ENCODE results near the gene NTSR1. TPM values are rescaled to one million over a fixed set of nuclear protein-coding genes. Genes with fewer than 3 reads are reported as not detected.

The NTSR1 gene
- total and polyA plus RNA-seq, 8 donors: 0.03 to 3.5 (median 0.12) TPM

DNA sequence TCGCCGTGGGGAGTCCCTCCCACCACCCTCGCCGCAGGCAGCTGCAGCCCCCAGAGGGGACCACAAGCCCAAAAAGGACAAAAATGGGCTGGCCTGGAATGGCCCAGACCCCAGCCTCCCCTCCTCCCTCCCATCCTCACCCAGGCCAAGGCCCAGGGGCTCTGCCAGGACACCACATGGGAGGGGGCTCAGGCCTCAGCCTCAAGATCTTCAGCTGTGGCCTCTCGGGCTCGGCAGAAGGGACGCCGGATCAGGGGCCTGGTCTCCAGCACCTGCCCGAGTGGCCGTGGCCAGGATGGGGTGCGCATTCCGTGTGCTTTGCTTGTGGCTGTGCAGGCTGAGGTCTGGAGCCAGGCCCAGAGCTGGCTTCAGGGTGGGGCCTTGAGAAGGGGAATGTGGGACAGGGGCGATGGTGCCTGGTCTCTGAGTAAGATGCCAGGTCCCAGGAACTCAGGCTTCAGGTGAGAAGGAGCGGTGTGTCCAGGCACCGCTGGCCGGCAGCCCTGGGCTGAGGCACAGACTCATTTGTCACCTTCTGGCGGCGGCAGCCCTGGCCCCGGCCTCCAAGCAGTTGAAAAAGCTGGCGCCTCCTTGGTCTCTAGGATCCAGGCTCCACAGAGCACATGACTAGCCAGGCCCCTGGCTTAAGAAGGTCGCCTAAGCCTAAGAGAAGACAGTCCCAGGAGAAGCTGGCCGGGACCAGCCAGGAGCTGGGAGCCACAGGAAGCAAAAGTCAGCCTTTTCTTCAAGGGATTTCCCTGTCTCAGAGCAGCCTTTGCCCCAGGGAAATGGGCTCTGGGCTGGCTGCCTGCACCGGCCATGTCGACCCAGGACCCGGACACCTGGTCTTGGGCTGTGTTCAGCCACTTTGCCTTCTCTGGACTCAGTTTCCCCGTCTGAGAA, 52.5 kb downstream of the NTSR1 start:
- ATAC-seq: no peak
- TF ChIP-seq CTCF (IDR thresholded peaks at IDR 0.05): no peak
- Histone ChIP-seq H3K4me3 (no peak overlapping the region), H3K36me3 (no peaks in the 10 kb centered on the region), H3K9me3 (no peaks in the 10 kb centered on the region), H3K27me3 (peaks cover 0 to 78% of the 10 kb centered on the region in 2 donors), H3K4me1 (peaks cover 0 to 4% of the 10 kb centered on the region in 2 donors), H3K27ac (no peak overlapping the region)
- DNase-seq: peak in 1 of 4 donors; percentile 60
- intact Hi-C loops (cut with DNase I): no loop called here

GRCh38 chr20:62761759-62762131, 53.1 kb downstream of the NTSR1 start:
- ATAC-seq (no peak), DNase-seq (peak in 1 of 4 donors; percentile 34)
- Histone ChIP-seq H3K4me1 (peaks cover 0 to 4% of the 10 kb centered on the region in 2 donors), H3K27me3 (peaks cover 0 to 79% of the 10 kb centered on the region in 2 donors), H3K36me3 (no peaks in the 10 kb centered on the region), H3K4me3 (no peak overlapping the region), H3K27ac (no peak overlapping the region), H3K9me3 (no peaks in the 10 kb centered on the region)
- TF ChIP-seq CTCF (IDR thresholded peaks at IDR 0.05): no peak
- intact Hi-C loops (cut with DNase I): no loop called here

GRCh38 chr20:62762376-62762775, 53.7 kb downstream of the NTSR1 start:
- intact Hi-C loops (cut with DNase I): no loop called here
- no peak for TF ChIP-seq CTCF (IDR thresholded peaks at IDR 0.05)
- Histone ChIP-seq H3K9me3 (no peaks in the 10 kb centered on the region), H3K27ac (no peak overlapping the region), H3K4me3 (no peak overlapping the region), H3K36me3 (no peaks in the 10 kb centered on the region), H3K4me1 (peaks cover 0 to 4% of the 10 kb centered on the region in 2 donors), H3K27me3 (peaks cover 0 to 84% of the 10 kb centered on the region in 2 donors)
- DNase-seq: peak in 1 of 4 donors; percentile 39
- ATAC-seq: no peak

DNA sequence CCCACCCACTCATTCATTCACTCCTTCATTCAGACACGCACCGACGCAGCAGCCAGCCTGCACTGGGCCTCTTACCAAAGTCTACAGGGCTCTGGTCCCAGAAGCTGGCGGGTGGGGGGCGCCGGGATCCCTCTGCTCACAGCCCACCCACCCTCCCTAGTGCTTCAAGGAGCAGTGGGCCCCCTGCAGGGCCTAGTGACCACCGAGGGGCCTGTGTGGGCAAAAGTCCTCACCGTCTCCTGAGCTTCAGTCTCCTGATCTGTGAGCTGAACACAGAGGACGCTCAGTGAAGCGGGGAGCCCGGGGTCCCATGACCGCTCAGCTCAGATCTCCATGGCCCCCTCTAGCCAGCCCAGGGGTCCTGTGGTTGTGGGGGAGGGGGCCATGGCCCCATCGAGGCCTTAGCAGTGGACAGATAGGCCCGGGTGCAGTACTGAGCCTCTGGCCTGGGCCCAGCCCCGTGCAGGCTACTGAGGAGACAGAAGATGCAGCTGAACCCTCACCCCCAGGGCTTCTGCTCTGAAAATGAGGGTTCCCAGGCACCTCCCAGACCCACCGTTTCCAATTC, 54.2 kb downstream of the NTSR1 start:
- intact Hi-C loops (cut with DNase I): no loop called here
- no peak for TF ChIP-seq CTCF (IDR thresholded peaks at IDR 0.05)
- Histone ChIP-seq H3K4me3 (no peak overlapping the region), H3K27ac (no peak overlapping the region), H3K9me3 (no peaks in the 10 kb centered on the region), H3K27me3 (peaks cover 0 to 81% of the 10 kb centered on the region in 2 donors), H3K4me1 (peaks cover 0 to 4% of the 10 kb centered on the region in 2 donors), H3K36me3 (no peaks in the 10 kb centered on the region)
- peak in 1 of 4 donors; percentile 69 for DNase-seq
- no peak for ATAC-seq

GRCh38 chr20:62763404-62763803, 54.8 kb downstream of the NTSR1 start:
- Histone ChIP-seq H3K36me3 (no peaks in the 10 kb centered on the region), H3K27ac (no peak overlapping the region), H3K9me3 (no peaks in the 10 kb centered on the region), H3K4me1 (peaks cover 0 to 4% of the 10 kb centered on the region in 2 donors), H3K27me3 (peaks cover 0 to 81% of the 10 kb centered on the region in 2 donors), H3K4me3 (no peak overlapping the region)
- intact Hi-C loops (cut with DNase I): no loop called here
- ATAC-seq: no peak
- no peak for TF ChIP-seq CTCF (IDR thresholded peaks at IDR 0.05)
- no peak for DNase-seq
